GM23248 (cell line): ENCODE results near the gene SLC37A1. TPM values are rescaled to one million over a fixed set of nuclear protein-coding genes. Genes with fewer than 3 reads are reported as not detected.

ENCODE experiments used
- DNase-seq: peaks from one replicate; pipeline ENCODE4 v3.0.0-alpha.2; 2015
- H2AFZ ChIP-seq: fragments of 200-600 bp; sonication (generic); 2 replicates; pipeline ENCODE4 v1.6.1; 2016; ENCODE audit warnings: antibody characterized with exemption
- H3F3A ChIP-seq: fragments of 200-600 bp; sonication (generic); 2 replicates; pipeline ENCODE4 v1.6.1; 2016; ENCODE audit warnings: mild to moderate bottlenecking, antibody characterized with exemption, mixed run types; ENCODE audit not compliant: insufficient read depth
- H3K27ac ChIP-seq: fragments of 200-600 bp; sonication (generic); 2 replicates; pipeline ENCODE4 v1.5.1; 2016; ENCODE audit warnings: mild to moderate bottlenecking
- H3K27me3 ChIP-seq: fragments of 200-600 bp; sonication (generic); replicated peaks from 2 replicates; pipeline ENCODE4 v1.6.1; 2016; ENCODE audit warnings: mild to moderate bottlenecking; ENCODE audit not compliant: insufficient read depth
- H3K36me3 ChIP-seq: fragments of 200-600 bp; sonication (generic); 2 replicates; pipeline ENCODE4 v1.6.1; 2016; ENCODE audit warnings: low read depth, mild to moderate bottlenecking
- H3K4me1 ChIP-seq: fragments of 200-600 bp; sonication (generic); 2 replicates; pipeline ENCODE4 v1.6.1; 2016; ENCODE audit warnings: mild to moderate bottlenecking; ENCODE audit not compliant: insufficient read depth
- H3K4me2 ChIP-seq: fragments of 200-600 bp; sonication (generic); one replicate; pipeline ENCODE4 v1.6.1; 2016; ENCODE audit warnings: mild to moderate bottlenecking; ENCODE audit not compliant: unreplicated experiment
- H3K4me3 ChIP-seq: fragments of 200-600 bp; sonication (generic); 2 replicates; pipeline ENCODE4 v1.5.1; 2016; ENCODE audit warnings: mild to moderate bottlenecking
- H3K79me2 ChIP-seq: fragments of 200-600 bp; sonication (generic); 2 replicates; pipeline ENCODE4 v1.6.1; 2016; ENCODE audit warnings: mild to moderate bottlenecking; ENCODE audit not compliant: insufficient read depth
- H3K9ac ChIP-seq: fragments of 200-600 bp; sonication (generic); 2 replicates; pipeline ENCODE4 v1.6.1; 2016; ENCODE audit warnings: mild to moderate bottlenecking
- H3K9me2 ChIP-seq: fragments of 200-600 bp; sonication (generic); 2 replicates; pipeline ENCODE4 v1.6.1; 2016; ENCODE audit warnings: mixed run types, mild to moderate bottlenecking, moderate library complexity; ENCODE audit not compliant: insufficient read depth
- H3K9me3 ChIP-seq: fragments of 200-600 bp; sonication (generic); one replicate; pipeline ENCODE4 v1.6.1; 2017; ENCODE audit warnings: low read depth
- H4K20me1 ChIP-seq: fragments of 200-600 bp; sonication (generic); 2 replicates; pipeline ENCODE4 v1.6.0; 2016; ENCODE audit not compliant: insufficient read depth
- EZH2 ChIP-seq: fragments of 200-600 bp; sonication (generic); IDR thresholded peaks from 2 replicates; pipeline ENCODE4 v1.6.1; 2018; ENCODE audit warnings: antibody characterized with exemption, mild to moderate bottlenecking; ENCODE audit not compliant: insufficient read depth, poor library complexity, severe bottlenecking
- EZH2phosphoT487 ChIP-seq: fragments of 200-600 bp; sonication (generic); IDR thresholded peaks from 2 replicates; pipeline ENCODE4 v1.6.1; 2018; ENCODE audit warnings: antibody characterized with exemption, moderate library complexity, mild to moderate bottlenecking, low read depth; ENCODE audit not compliant: insufficient read depth
- WGBS, 2 experiments: methylation state at CpG; one replicate each; pipeline ENCODE4 v1.1.6; 2015 to 2017; ENCODE audit warnings: low lambda C conversion rate in 2 of 2, low coverage in 1 of 2; ENCODE audit errors: missing lambda C conversion rate in 2 of 2; 5-methylcytosine and 5-hydroxymethylcytosine counted together
- in situ Hi-C: fragments of 300-500 bp; cut with MboI; formaldehyde crosslinking; loops from 2 replicates; pipeline ENCODE4 v1.15.0; 2020
- polyA plus RNA-seq: library from polyadenylated mRNA; unstranded; fragments of >200 nt; fragmentation: Nextera tagmentation; extraction: Ambion mirVana; gene quantifications from 2 replicates; pipeline ENCODE4 v1.2.1, GENCODE V29; 2016
- total RNA-seq: library from RNA; depleted of rRNA; stranded (reverse); fragments of >200 nt; shearing (Covaris generic); gene quantifications from 2 replicates; pipeline ENCODE4 v1.2.3, GENCODE V29; 2014

SLC37A1 gene
- total and polyA plus RNA-seq, 2 experiments from 2014 or later = not detected

- H3K4me2 ChIP-seq = no peak overlapping the region
- in situ Hi-C loops = no loop called here
- H3F3A ChIP-seq = no peaks in the 10 kb centered on the region
- no peak for DNase-seq
- peaks cover 9% of the 10 kb centered on the region; the same call in 1 of the 2 replicates for H3K27me3 ChIP-seq
- TF ChIP-seq EZH2 = no peak
- no peak for TF ChIP-seq EZH2phosphoT487
- no peaks in the 10 kb centered on the region for H3K9me2 ChIP-seq
- no peak overlapping the region for H3K27ac ChIP-seq
- no peak overlapping the region for H3K9ac ChIP-seq
- H4K20me1 ChIP-seq = no peaks in the 10 kb centered on the region
- H3K4me1 ChIP-seq = 0 out of 2 replicates have a peak, but pooled peaks cover 5% of the 10 kb centered on the region
- H3K36me3 ChIP-seq = no peaks in the 10 kb centered on the region
- H3K4me3 ChIP-seq = no peak overlapping the region
- no peaks in the 10 kb centered on the region for H3K79me2 ChIP-seq
- no peak overlapping the region for H2AFZ ChIP-seq
- WGBS, 2 experiments = 77 to 78% methylated on average over 9 of the region's 9 CpGs
- H3K9me3 ChIP-seq = no peaks in the 10 kb centered on the region
Observed at GRCh38 chr21:42526379-42526727, 12.7 kb downstream of the SLC37A1 start.

GRCh38 chr21:42527127-42527488 lies 13.5 kb downstream of the SLC37A1 start:
- no peaks in the 10 kb centered on the region for H4K20me1 ChIP-seq
- H3K4me3 ChIP-seq = no peak overlapping the region
- H2AFZ ChIP-seq = no peak overlapping the region
- H3K9me3 ChIP-seq = no peaks in the 10 kb centered on the region
- H3K27ac ChIP-seq = no peak overlapping the region
- H3K4me1 ChIP-seq = 0 out of 2 replicates have a peak, but pooled peaks cover 5% of the 10 kb centered on the region
- H3K4me2 ChIP-seq = no peak overlapping the region
- in situ Hi-C loops = no loop called here
- H3K9me2 ChIP-seq = no peaks in the 10 kb centered on the region
- no peak overlapping the region for H3K9ac ChIP-seq
- no peaks in the 10 kb centered on the region for H3F3A ChIP-seq
- no peak for TF ChIP-seq EZH2phosphoT487
- no peak for TF ChIP-seq EZH2
- DNase-seq = no peak
- H3K36me3 ChIP-seq = no peaks in the 10 kb centered on the region
- peaks cover 9% of the 10 kb centered on the region; the same call in 1 of the 2 replicates for H3K27me3 ChIP-seq
- WGBS, 2 experiments = 73 to 78% methylated on average over 8 of the region's 8 CpGs
- H3K79me2 ChIP-seq = no peaks in the 10 kb centered on the region

DNA sequence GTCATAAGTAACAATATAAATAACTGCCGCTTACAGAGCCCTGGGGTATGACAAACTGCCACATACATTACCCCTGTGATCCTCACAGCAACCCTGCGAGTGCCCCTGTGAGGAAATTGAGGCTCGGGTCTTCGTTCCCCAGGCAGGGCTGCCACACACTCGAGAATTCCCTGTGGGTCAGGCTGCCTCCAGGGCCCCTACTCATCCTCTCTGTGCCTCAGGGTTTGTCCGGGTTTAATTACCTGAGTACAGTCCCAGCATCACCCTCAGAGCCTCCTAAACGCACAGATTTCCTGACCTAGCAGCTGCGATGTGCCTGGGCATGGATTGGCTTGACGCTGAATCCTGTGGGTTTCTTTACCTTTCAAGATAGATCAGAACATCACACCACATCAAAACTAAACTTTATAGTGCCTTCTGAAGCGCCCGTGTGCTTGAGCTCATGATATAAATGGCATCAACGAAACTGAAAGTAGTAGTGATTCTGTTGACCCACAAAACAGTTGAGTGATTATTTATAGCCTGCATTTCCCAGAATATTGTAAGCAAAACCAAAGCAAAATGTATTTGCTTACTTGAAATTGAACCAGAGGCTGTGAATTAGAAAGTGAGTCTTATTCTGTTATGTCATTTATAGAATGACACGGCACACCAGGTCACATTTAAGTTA lies 14.0 kb downstream of the SLC37A1 start:
- H4K20me1 ChIP-seq = no peaks in the 10 kb centered on the region
- H3K27me3 ChIP-seq = peaks cover 9% of the 10 kb centered on the region; the same call in 1 of the 2 replicates
- no peak overlapping the region for H2AFZ ChIP-seq
- no peak for TF ChIP-seq EZH2phosphoT487
- no peak for TF ChIP-seq EZH2
- H3K9me2 ChIP-seq = no peaks in the 10 kb centered on the region
- H3F3A ChIP-seq = no peaks in the 10 kb centered on the region
- H3K4me2 ChIP-seq = no peak overlapping the region
- no peaks in the 10 kb centered on the region for H3K9me3 ChIP-seq
- H3K36me3 ChIP-seq = no peaks in the 10 kb centered on the region
- in situ Hi-C loops = no loop called here
- 0 out of 2 replicates have a peak, but pooled peaks cover 5% of the 10 kb centered on the region for H3K4me1 ChIP-seq
- no peak overlapping the region for H3K4me3 ChIP-seq
- H3K79me2 ChIP-seq = no peaks in the 10 kb centered on the region
- H3K27ac ChIP-seq = no peak overlapping the region
- no peak overlapping the region for H3K9ac ChIP-seq
- no peak for DNase-seq
- WGBS, 2 experiments = 65 to 72% methylated on average over 13 of the region's 13 CpGs

DNA sequence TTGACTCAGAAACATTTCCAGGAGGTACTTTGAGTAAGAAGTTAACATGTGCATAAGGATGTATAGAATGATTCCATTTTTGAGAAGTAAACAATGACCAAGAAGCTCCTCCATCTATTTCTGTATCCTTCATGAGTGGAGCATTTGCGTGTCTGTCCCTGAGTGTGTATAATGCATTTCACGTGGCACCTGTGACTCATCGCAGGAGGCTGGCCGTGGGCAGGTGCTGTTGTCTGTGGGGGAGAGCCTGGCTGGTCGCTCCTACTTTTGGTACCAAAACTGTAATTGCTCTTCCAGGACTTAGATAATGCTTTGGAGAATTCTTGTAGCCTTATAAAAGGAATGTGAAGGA lies 16.5 kb downstream of the SLC37A1 start:
- Histone ChIP-seq H3K9me3 (no peaks in the 10 kb centered on the region), H4K20me1 (no peaks in the 10 kb centered on the region), H3K9ac (no peak overlapping the region), H3K4me3 (no peak overlapping the region), H3K4me2 (no peak overlapping the region), H3K36me3 (no peaks in the 10 kb centered on the region), H3K27me3 (peaks cover 6% of the 10 kb centered on the region; the same call in 1 of the 2 replicates), H3K4me1 (0 out of 2 replicates have a peak, but pooled peaks cover 1% of the 10 kb centered on the region), H2AFZ (no peak overlapping the region), H3F3A (no peaks in the 10 kb centered on the region), H3K79me2 (no peaks in the 10 kb centered on the region), H3K27ac (no peak overlapping the region), H3K9me2 (no peaks in the 10 kb centered on the region)
- no peak for DNase-seq
- TF ChIP-seq EZH2 (no peak), EZH2phosphoT487 (no peak)
- WGBS, 2 experiments = 78% methylated on average over 5 of the region's 5 CpGs
- in situ Hi-C loops = no loop called here
